Stomach (tissue), 4 donors: ENCODE data around the gene MTG1.

ENCODE experiments used
- EP300 ChIP-seq: sonication (generic); formaldehyde crosslinking; IDR thresholded peaks from one replicate; pipeline ENCODE4 v1.6.1; 2017; ENCODE audit warnings: antibody characterized with exemption
- POLR2A ChIP-seq, 4 donors: fragments of 450-650 bp; IDR thresholded peaks; one replicate each; pipeline ENCODE4 v1.6.1; 2016; ENCODE audit warnings: antibody characterized with exemption in 4 of 4, control low read depth in 2 of 4, mild to moderate bottlenecking in 1 of 4, moderate library complexity in 1 of 4
- TF ChIP-seq, protein P1 (sequence below), 7 experiments: fragments of 450-650 bp in 4 of 7; fragments of 200-600 bp in 3 of 7; sonication (generic) in 3 of 7; IDR thresholded peaks; one replicate each; pipeline ENCODE4 v1.5.1; 2016 to 2019; ENCODE audit warnings: antibody characterized with exemption in 7 of 7, control low read depth in 2 of 7, mild to moderate bottlenecking in 1 of 7

DNA sequence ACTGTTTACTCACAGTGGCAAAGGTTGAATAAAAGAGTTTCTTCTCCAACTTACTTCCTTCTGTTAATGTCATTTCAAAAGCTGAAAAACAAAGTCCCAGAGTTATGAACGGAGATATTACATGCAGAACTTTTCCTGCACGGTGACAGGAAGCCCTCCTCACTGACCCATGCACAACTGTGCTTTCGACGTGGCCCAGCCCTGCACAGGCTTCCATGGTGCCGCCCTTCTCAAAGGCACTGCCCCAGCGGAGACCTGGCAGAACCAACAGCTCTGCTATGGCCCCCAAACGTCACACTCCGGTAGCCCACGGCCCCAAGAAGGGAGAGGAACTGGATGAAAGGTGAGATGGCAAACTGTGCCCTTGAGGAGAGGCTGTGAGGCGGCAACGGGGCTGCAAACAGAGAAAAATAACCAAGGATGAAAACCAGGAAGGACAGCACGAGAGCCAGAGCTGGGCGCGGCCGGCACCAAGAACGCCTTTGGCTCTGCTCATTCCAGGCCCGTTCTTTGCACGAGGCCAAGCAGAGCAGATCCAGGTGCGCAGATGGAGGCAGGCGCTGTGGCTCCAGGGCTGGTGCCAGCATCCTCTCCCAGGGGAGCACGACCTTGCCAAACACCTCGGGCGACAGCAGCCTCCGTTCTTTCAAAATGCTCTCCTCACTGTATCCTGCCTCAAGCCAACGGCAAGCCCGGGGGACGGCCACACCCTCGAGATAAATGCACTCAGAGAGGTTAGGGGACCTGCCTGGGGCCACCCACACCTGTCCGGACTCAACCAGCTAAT lies 29.1 kb upstream of the MTG1 start:
- TF ChIP-seq, protein P1, sequence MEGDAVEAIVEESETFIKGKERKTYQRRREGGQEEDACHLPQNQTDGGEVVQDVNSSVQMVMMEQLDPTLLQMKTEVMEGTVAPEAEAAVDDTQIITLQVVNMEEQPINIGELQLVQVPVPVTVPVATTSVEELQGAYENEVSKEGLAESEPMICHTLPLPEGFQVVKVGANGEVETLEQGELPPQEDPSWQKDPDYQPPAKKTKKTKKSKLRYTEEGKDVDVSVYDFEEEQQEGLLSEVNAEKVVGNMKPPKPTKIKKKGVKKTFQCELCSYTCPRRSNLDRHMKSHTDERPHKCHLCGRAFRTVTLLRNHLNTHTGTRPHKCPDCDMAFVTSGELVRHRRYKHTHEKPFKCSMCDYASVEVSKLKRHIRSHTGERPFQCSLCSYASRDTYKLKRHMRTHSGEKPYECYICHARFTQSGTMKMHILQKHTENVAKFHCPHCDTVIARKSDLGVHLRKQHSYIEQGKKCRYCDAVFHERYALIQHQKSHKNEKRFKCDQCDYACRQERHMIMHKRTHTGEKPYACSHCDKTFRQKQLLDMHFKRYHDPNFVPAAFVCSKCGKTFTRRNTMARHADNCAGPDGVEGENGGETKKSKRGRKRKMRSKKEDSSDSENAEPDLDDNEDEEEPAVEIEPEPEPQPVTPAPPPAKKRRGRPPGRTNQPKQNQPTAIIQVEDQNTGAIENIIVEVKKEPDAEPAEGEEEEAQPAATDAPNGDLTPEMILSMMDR (IDR thresholded peaks at IDR 0.05) = no peak
- TF ChIP-seq POLR2A (IDR thresholded peaks at IDR 0.05) (no peak), EP300 (no peak)
